IPS DF 4.7 (cell line): ENCODE data around the gene VPS35.
"Not testable (repeated sequence)": the region's sequence is repeated elsewhere in the genome, so short reads cannot be mapped to it uniquely, and the experiment has no call there.

Source experiments
- DNase-seq: peaks from one replicate; pipeline ENCODE4 v3.0.0-alpha.2; 2013; ENCODE audit warnings: low spot score; ENCODE audit errors: extremely low read depth

The VPS35 gene

GRCh38 chr16:46662123-46662522, 26.9 kb downstream of the VPS35 start:
- DNase-seq: no peak

GRCh38 chr16:46658925-46659324, 30.1 kb downstream of the VPS35 start:
- no peak for DNase-seq

GRCh38 chr16:46651305-46651704, 37.7 kb downstream of the VPS35 start:
- no peak for DNase-seq

- DNase-seq: no peak
These were observed 38.7 kb downstream of the VPS35 start for GRCh38 chr16:46650254-46650623.

GRCh38 chr16:46649588-46650253, 39.3 kb downstream of the VPS35 start:
- no peak for DNase-seq

GRCh38 chr16:46648656-46649055, 40.3 kb downstream of the VPS35 start:
- no peak for DNase-seq

- DNase-seq: no peak
These were observed 49.7 kb downstream of the VPS35 start for GRCh38 chr16:46638947-46639925.

- peak; percentile 74 for DNase-seq
These were observed 55.9 kb downstream of the VPS35 start for GRCh38 chr16:46632778-46633733.

- no peak for DNase-seq
These were observed 59.4 kb downstream of the VPS35 start for GRCh38 chr16:46629331-46630219.

- DNase-seq: no peak
These were observed 61.2 kb downstream of the VPS35 start for GRCh38 chr16:46627746-46628145.

- not testable (repeated sequence) for DNase-seq
These were observed 62.3 kb downstream of the VPS35 start for GRCh38 chr16:46626681-46627080.

- DNase-seq: not testable (repeated sequence)
These were observed 64.1 kb downstream of the VPS35 start for GRCh38 chr16:46624862-46625261.

- DNase-seq: not testable (repeated sequence)
These were observed 65.3 kb downstream of the VPS35 start for GRCh38 chr16:46623707-46624106.

GRCh38 chr16:46623246-46623645, 65.7 kb downstream of the VPS35 start:
- DNase-seq: not testable (repeated sequence)

GRCh38 chr16:46621934-46622676, 66.9 kb downstream of the VPS35 start:
- DNase-seq: no peak

GRCh38 chr16:46621006-46621933, 67.7 kb downstream of the VPS35 start, which contains the start of gene SHCBP1:
SHCBP1 (minus strand) TSS chr16:46621379; CDS start chr16:46621359, 20 bp downstream.
- DNase-seq: peak; percentile 69

- DNase-seq: no peak
These were observed 68.5 kb downstream of the VPS35 start for GRCh38 chr16:46620266-46621005.

GRCh38 chr16:46618516-46618915, 70.5 kb downstream of the VPS35 start:
- DNase-seq: no peak
